Aortic smooth muscle cell (primary cell): ENCODE measurements around the gene STN1. TPM values are rescaled to one million over a fixed set of nuclear protein-coding genes. Genes with fewer than 3 reads are reported as not detected.

Experiments
- total RNA-seq: library from RNA; depleted of rRNA; stranded (reverse); fragments of >200 nt; gene quantifications from 2 replicates; pipeline ENCODE4 v1.2.3, GENCODE V29; 2014

Gene STN1, protein sequence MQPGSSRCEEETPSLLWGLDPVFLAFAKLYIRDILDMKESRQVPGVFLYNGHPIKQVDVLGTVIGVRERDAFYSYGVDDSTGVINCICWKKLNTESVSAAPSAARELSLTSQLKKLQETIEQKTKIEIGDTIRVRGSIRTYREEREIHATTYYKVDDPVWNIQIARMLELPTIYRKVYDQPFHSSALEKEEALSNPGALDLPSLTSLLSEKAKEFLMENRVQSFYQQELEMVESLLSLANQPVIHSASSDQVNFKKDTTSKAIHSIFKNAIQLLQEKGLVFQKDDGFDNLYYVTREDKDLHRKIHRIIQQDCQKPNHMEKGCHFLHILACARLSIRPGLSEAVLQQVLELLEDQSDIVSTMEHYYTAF
- total RNA-seq: 50.6 and 53.7 TPM in 2 replicates

GRCh38 chr10:103918053-103918846, at the start of gene STN1:
STN1 (minus strand) TSS chr10:103918184; CDS start chr10:103917594, 590 bp downstream.

GRCh38 chr10:103966671-103967447, 48.9 kb upstream of the STN1 start, which contains the start of gene SLK:
SLK (plus strand) TSS chr10:103967140; CDS start chr10:103967746, 606 bp downstream.

GRCh38 chr10:103855424-103855823, 62.6 kb downstream of the STN1 start, which contains the start of gene SH3PXD2A:
SH3PXD2A (minus strand) TSS chr10:103855576; CDS start chr10:103855266, 310 bp downstream.

Other genes starting within 250 kb of the STN1 start
- gene SH3PXD2A, start 62.6 kb downstream of the STN1 start, total RNA-seq: 10.2 and 11.6 TPM in 2 replicates
- gene SLK, start 49.0 kb upstream of the STN1 start, total RNA-seq: 107 and 113 TPM in 2 replicates
- gene COL17A1, start 167.7 kb upstream of the STN1 start, total RNA-seq: 1.3 and 1.4 TPM in 2 replicates
- gene SFR1, start 204.0 kb upstream of the STN1 start, total RNA-seq: 15.9 and 23.6 TPM in 2 replicates